Esophagus muscularis mucosa (tissue), 4 donors: ENCODE measurements around the gene RASSF1.

Experiments
- CTCF ChIP-seq, 3 experiments: fragments of 200-600 bp in 2 of 3; fragments of 450-650 bp in 1 of 3; sonication (generic) in 2 of 3; IDR thresholded peaks; one replicate each; pipeline ENCODE4 v1.5.1; 2017 to 2019; ENCODE audit warnings: antibody characterized with exemption in 3 of 3, mild to moderate bottlenecking in 2 of 3, moderate library complexity in 1 of 3
- EP300 ChIP-seq: sonication (generic); formaldehyde crosslinking; IDR thresholded peaks from one replicate; pipeline ENCODE4 v1.6.1; 2017; ENCODE audit warnings: antibody characterized with exemption
- POLR2A ChIP-seq: fragments of 450-650 bp; IDR thresholded peaks from one replicate; pipeline ENCODE4 v1.6.1; 2017; ENCODE audit warnings: antibody characterized with exemption, moderate library complexity, mild to moderate bottlenecking, low read depth

DNA sequence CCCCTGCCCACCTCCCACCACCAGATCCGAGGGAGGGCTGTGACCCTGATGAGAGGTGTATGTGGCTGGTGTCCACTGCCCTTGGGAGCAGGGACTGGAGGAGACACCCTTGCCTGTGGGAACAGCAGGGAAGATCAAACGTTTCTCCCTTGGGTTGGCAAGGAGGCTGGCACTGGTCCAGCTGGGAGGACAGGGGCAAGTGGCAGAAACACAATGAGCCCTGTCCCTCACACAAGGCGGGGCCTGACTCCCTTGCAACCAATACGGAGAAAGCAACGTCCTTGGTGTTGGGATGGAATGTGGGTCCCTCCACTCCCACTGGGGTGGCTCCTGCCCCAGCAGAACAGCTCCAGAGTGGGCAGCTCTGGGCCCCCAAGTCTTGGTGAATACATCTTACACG lies 23.3 kb downstream of the RASSF1 start:
- no peak for TF ChIP-seq CTCF (IDR thresholded peaks at IDR 0.05)
- TF ChIP-seq POLR2A = no peak
- TF ChIP-seq EP300 = no peak
